ENCODE measurements around the gene EPHA7.

DNA sequence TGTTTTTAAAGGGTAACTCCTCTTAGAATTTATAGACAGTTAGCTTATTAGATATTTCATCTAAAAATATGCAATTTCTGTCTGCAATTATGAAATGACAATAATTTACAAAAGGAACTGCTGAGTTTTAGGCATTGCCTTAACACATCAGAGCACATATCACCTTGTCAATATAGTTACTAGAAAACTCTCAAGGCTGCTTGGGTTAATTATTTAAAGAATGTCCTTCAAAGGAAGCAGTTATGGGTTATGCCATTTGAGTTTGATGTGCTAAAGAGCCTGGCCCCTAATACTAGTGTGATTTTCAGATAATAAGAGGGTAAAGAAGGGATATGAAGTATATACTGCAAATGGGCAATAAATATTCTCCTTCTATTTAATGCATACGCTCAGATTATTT lies 192.5 kb downstream of the EPHA7 start:
- TF ChIP-seq, protein P1, sequence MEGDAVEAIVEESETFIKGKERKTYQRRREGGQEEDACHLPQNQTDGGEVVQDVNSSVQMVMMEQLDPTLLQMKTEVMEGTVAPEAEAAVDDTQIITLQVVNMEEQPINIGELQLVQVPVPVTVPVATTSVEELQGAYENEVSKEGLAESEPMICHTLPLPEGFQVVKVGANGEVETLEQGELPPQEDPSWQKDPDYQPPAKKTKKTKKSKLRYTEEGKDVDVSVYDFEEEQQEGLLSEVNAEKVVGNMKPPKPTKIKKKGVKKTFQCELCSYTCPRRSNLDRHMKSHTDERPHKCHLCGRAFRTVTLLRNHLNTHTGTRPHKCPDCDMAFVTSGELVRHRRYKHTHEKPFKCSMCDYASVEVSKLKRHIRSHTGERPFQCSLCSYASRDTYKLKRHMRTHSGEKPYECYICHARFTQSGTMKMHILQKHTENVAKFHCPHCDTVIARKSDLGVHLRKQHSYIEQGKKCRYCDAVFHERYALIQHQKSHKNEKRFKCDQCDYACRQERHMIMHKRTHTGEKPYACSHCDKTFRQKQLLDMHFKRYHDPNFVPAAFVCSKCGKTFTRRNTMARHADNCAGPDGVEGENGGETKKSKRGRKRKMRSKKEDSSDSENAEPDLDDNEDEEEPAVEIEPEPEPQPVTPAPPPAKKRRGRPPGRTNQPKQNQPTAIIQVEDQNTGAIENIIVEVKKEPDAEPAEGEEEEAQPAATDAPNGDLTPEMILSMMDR (IDR thresholded peaks at IDR 0.05), result no peak
- TF ChIP-seq SMC3 (IDR thresholded peaks at IDR 0.05) (no peak), KDM1A (IDR thresholded peaks at IDR 0.05; ENCODE audit: low read depth) (no peak), ZNF302 (CRISPR knock-in tag; IDR thresholded peaks at IDR 0.05) (no peak), ZFP36 (IDR thresholded peaks at IDR 0.05; ENCODE audit: borderline replicate concordance, partially characterized antibody) (no peak), MYC (IDR thresholded peaks at IDR 0.05; ENCODE audit: borderline replicate concordance, low read length) (no peak), HOXA7 (CRISPR knock-in tag; IDR thresholded peaks at IDR 0.05) (no peak), EP300 (IDR thresholded peaks at IDR 0.05) (no peak), CEBPB (IDR thresholded peaks at IDR 0.05) (no peak), NFE2L2 (conservative IDR thresholded peaks at IDR 0.05; ENCODE audit: low read length) (no peak), JUN (IDR thresholded peaks at IDR 0.05) (no peak)
- TF ChIP-seq, protein P2, sequence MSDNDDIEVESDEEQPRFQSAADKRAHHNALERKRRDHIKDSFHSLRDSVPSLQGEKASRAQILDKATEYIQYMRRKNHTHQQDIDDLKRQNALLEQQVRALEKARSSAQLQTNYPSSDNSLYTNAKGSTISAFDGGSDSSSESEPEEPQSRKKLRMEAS (IDR thresholded peaks at IDR 0.05), result no peak
- TF ChIP-seq, protein P3, sequence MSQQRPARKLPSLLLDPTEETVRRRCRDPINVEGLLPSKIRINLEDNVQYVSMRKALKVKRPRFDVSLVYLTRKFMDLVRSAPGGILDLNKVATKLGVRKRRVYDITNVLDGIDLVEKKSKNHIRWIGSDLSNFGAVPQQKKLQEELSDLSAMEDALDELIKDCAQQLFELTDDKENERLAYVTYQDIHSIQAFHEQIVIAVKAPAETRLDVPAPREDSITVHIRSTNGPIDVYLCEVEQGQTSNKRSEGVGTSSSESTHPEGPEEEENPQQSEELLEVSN (IDR thresholded peaks at IDR 0.05; ENCODE audit: borderline replicate concordance, low read depth), result no peak
